GM12875 (cell line): Measurements from ENCODE around the gene KIF13A.
"Not testable (repeated sequence)": the region's sequence is repeated elsewhere in the genome, so short reads cannot be mapped to it uniquely, and the experiment has no call there.

Source experiments
- H3K4me3 ChIP-seq: one replicate; pipeline ENCODE4 v1.5.1; 2011; ENCODE audit warnings: low read depth, low read length, control low read depth
- CTCF ChIP-seq: IDR thresholded peaks from 2 replicates; pipeline ENCODE4 v1.5.1; 2011; ENCODE audit warnings: low read depth, mild to moderate bottlenecking, control low read depth, inconsistent platforms, low read length, moderate library complexity, borderline replicate concordance; ENCODE audit not compliant: insufficient read depth

KIF13A gene

GRCh38 chr6:17865243-17865642, 122.2 kb downstream of the KIF13A start:
- H3K4me3 ChIP-seq: no peak overlapping the region
- no peak for TF ChIP-seq CTCF

DNA sequence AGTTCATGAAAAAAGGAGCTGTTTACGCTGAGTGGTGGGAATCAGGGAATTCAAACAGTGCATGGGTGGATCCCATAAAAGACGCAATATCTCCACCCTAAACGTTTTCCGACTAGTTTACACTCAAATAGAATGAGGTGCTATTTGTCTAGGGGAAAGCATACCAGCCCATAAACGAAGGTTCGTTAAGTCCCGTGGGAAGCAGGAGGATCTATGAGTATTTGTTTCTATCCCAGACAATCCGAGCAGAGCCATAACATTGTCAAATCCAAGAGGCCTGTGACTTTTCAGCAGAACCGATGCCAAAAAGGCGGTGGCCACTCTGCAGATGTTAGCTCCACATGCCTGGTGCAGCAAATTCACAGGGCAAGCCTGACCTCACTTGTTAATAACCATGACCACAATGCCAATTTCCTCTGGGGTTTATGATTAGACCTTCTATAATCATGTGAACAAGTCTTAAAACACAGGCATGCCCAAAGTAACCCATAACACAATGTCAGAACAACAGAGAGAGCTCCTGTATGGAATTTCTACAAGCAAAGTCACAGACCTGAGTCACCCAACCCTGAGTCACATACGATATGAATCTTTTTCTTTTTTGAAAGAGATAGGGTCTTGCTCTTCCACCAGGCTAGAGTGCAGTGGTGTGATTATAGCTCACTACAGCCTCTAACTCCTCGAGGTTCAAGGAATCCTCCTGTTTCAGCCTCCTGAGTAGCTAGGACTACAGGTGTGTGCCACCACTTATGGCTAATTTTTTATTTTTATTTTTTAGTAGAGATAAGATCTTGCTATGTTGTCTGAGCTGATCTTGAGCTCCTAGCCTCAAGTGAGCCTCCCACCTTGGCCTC, 123.3 kb downstream of the KIF13A start:
- no peak for TF ChIP-seq CTCF
- H3K4me3 ChIP-seq: no peak overlapping the region

- no peak for TF ChIP-seq CTCF
- H3K4me3 ChIP-seq: no peak overlapping the region
Measured at GRCh38 chr6:17861361-17861760, 126.1 kb downstream of the KIF13A start.

DNA sequence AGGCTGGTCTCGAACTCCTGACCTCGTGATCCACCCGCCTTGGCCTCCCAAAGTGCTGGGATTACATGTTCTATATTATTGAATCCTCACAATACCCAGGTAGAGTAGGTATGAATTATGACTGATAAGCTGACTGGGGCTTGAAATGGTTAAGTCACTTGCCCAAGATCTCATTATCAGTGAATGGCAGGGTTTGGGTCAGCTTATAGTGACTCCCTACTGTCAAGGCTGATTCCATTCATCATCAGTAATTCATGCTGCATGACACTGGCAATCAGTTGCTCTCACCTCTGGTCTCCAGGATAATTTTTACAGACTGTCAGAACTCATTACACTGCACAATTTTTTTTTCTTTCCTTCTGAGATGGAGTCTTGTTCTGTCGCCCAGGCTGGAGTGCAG, 127.6 kb downstream of the KIF13A start:
- H3K4me3 ChIP-seq: no peak overlapping the region
- TF ChIP-seq CTCF: no peak

- no peak for TF ChIP-seq CTCF
- H3K4me3 ChIP-seq: no peak overlapping the region
Measured at GRCh38 chr6:17858584-17858983, 128.9 kb downstream of the KIF13A start.

DNA sequence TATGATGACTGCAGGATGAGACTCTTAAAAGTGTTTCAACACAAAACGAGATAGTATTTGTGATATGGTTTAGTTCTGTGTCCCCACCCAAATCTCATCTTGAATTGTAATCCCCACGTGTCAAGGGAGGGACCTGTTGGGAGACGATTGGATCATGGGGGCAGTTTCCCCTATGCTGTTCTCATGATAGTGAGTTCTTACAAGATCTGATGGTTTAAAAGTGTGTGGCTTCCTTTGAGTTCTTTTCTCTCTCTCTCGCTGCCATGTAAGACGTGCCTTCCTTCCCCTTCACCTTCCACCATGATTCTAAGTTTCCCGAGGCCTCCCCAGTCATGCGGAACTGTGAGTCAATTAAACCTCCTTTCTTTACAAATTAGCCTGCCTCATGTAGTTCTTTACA, 130.2 kb downstream of the KIF13A start:
- H3K4me3 ChIP-seq: not testable (repeated sequence)

GRCh38 chr6:17856306-17856705, 131.1 kb downstream of the KIF13A start:
- TF ChIP-seq CTCF: no peak
- no peak overlapping the region for H3K4me3 ChIP-seq
